Amygdala (tissue), 56 donors: Measurements from ENCODE around the gene GNL3.
"Not testable (repeated sequence)": the region's sequence is repeated elsewhere in the genome, so short reads cannot be mapped to it uniquely, and the experiment has no call there.

ENCODE experiments used
- DNase-seq, 56 donors: peaks; one replicate each; lab custom pipeline; 2025; lab: John Stamatoyannopoulos, UW

Gene GNL3

DNA sequence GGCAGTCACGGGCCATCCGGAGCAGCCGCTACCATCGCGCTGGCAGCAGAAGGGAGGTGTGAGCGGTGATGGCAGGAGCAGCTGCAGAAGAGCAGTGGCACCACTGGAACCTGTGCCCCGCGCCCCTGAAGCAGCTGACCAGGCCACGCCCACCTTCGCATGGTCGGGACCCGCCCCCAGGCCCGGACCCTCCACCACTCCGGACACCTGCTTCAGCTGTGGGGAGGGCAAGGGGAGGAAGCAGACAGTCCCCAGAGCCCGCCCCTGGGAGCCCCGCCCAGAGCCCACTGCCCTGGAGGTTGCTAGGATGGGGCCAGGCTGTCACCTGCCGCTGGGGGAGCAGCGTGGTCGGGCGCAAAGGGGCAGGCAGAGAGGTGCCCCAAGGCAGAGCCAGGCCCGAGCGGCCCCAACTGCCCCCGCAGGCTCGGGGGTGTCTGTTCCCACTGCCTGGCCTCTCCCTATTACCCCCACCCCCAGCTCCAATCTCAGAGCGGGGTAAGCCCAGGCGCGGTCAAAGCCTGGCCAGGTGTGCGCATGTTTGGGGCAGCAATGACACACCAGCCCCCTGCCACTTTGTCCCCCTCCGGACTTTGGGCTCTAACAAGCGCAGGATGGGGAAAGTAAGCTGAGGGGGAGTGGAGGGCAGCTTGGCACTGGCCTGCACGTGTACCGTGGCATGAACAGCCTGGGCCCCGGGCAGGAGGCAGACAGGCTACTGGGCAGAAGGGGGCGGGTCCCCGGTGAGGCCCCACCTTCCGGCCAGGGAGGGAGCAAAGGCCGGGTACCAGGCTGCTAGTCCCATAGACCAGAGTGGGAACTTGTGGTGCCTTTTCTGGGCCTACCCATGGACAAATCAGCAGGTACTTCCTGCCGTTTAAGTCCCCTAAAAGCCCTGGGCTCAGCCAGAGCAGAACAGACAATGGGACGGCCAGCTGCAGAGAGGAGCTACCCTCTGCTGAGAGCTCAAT lies 28.8 kb downstream of the GNL3 start:
- no peak for DNase-seq

DNA sequence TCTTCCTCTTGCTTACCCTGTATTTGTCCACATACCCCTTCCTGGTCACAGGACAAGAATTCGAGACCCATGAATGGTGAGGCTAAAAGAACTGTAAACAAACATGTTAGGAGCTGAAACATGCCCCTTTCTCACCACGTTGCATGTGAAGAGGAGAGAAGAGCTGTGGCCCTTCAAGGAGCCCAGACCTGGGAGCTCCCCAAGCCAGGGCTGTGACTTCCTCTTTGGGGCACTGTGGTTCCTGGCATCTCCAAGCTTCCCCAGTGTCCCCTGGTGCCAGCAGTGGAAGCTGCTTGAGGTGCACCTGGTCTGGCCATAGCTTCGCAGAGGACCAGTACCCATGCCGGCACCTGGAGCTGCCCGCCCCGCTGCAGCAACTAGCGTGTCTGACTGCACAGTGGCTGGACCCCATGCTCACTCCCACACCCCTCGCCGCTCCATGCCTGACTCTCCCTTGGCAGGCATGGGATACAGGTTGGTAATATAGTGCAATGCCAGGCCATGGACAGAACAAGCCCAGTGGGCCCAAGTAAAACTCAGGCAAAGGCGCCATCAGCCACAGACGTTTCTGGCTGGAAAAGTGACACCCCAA lies 30.0 kb downstream of the GNL3 start:
- DNase-seq = no peak

DNA sequence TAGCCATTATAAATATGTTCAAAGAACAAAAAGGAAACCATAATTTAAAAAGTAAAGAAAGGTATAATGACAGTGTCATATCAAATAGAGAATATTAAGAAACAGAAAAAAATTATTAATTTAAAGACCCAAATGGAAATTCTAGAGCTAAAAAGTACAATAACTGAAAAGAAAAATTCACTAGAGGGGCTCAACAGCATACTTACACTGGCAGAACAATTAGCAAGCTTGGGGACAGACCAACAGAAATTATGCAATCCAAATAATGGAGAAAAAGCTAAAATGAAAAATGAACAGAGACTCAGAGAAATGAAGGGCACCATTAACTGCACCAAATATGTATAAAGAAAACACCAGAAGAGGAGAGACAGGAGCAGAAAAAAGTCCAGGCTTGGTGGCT lies 33.8 kb downstream of the GNL3 start:
- no peak for DNase-seq

DNA sequence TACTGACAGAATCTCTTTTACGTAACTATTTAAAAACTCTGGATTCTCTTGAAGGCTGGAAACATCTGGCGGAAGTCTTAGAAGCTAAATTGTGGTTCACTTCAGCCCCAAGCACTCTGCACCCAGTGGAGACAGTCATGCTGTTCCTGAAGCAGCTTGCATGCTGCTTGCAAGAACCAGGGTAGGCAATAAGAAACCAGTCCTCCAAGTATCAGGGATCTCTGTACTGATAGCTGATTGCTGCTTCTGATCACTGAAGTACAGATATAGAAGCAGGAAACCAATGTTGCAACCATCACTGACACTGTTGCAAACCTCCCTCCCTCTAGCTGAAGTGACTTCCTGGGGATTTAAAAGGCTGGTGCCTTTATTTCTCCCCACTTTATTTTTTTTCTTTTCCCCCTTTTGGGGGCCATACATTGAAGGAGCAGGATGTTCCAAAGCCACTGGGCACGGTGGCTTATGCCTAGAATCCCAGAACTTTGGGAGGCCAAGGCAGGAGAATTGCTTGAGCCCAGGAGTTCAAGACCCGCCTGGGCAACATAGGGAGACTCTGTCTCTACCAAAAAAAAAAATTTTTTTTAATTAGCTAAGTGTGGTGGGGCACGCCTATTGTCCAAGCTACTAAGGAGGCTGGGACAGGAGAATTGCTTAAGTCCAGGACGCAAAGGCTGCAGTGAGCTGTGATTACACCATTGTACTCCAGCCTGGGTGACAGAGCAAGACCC lies 35.3 kb downstream of the GNL3 start:
- peak in 6 of 56 donors; percentile 8 to 28 (median 18) for DNase-seq

DNA sequence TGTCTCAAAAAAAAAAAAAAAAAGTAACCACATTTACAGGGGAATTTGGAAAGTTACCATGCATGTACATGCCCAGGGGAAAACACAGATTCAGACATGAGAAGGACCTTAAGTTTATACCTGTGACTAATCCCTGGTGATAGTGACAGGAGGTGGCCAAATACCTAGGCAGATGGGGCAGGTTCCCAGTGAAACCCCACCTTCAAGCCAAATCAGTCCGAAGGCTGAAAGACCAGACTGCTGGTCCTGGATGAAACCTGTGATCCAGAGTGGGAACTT lies 35.8 kb downstream of the GNL3 start:
- DNase-seq = no peak

DNA sequence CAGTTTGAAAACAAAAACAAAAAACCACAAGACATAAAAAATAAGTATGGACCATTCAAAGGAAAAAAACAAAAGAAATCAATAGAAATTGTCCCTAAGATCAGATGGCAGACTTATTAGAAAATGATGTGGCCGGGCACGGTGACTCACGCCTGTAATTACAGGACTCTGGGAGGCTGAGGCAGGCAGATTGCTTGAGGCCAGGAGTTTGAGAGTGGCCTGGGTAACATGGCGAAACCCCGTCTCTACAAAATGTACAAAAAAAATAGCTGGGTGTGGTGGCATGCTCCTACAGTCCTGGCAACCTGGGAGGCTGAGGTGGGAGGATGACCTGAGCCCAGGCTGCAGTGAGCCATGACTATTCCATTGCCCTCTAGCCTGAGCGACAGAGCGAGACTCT lies 36.7 kb downstream of the GNL3 start:
- DNase-seq = no peak

DNA sequence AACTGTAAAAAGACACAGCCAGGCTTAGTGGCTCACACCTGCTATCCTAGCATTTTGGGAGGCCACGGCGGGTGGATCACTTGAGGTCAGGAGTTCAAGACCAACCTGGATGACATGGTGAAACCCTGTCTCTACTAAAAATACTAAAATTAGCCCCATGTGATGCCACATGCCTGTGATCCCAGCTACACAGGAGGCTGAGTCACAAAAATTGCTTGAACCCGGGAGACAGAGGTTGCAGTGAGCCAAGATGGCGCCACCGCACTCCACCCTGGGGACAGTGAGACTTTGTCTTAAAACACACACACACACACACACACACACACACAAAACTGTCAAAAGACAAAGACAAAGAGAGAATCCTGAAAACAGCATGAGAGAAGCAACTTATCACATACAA lies 38.1 kb downstream of the GNL3 start:
- no peak for DNase-seq

DNA sequence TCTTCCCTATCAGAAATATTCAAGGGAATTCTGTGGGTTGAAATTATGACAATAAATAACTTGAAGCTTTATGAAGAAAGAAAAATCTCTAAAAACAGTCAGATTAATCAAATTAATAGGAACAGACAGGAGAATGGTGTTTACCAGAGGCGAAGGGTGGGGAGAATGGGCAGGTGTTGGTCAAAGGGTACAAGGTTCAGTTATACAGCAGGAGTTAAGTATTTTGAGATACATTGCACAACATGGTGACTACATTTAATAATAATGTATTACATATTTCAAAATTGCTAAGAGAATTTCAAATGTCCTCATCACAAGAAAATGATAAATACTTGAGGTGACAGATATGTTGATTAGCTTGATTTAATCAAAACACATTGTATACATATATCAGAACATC lies 38.7 kb downstream of the GNL3 start:
- DNase-seq = no peak

DNA sequence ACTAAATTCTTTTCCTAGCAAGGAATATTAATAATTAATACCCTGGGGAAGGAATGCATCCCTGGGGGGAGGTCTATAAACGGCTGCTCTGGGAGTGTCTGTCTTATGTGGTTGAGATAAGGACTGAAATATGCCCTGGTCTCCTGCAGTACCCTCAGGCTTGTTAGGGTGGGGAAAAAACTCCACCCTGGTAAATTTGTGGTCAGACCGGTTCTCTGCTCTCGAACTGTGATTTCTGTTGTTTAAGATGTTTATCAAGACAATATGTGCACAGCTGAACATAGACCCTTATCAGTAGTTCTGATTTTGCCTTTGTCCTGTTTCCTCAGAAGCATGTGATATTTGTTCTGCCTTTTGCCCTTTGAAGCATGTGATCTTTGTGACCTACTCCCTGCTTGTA lies 42.9 kb downstream of the GNL3 start:
- not testable (repeated sequence) for DNase-seq

DNA sequence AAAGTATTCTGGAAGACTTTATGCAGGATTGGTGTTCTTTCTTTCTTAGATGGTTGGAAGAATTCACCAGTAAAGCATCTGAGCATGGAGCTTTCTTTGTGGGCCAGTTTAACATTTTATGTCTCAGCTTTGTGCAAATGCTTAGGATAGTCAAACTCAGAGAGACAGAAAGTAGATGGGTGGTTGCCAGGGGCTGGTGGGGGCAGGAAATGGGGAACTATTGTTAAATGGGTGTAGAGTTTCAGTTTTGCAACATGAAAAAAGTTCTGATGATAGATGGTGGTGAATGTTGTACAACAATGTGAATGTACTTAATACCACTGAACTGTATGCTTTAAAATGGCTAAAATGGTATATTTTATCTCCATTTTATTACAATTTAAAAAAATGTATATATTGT lies 44.8 kb downstream of the GNL3 start:
- no peak for DNase-seq

DNA sequence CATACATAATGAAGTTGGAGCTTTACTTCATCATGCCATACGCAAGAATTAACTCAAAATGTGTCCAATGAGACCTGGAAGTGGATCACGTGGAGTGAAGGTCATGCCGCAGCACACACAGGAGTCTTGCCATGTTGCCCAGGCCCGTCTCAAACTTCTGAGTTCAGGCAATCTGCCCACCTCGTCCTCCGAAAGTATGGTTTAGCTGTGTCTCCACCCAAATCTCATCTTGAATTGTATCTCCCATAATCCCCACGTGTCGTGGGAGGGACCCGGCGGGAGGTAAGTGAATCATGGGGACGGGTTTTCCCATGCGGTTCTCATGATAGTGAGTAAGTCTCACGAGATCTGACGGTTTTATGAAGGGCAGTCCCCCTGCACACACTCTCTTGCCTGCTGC lies 45.8 kb downstream of the GNL3 start:
- DNase-seq = no peak

DNA sequence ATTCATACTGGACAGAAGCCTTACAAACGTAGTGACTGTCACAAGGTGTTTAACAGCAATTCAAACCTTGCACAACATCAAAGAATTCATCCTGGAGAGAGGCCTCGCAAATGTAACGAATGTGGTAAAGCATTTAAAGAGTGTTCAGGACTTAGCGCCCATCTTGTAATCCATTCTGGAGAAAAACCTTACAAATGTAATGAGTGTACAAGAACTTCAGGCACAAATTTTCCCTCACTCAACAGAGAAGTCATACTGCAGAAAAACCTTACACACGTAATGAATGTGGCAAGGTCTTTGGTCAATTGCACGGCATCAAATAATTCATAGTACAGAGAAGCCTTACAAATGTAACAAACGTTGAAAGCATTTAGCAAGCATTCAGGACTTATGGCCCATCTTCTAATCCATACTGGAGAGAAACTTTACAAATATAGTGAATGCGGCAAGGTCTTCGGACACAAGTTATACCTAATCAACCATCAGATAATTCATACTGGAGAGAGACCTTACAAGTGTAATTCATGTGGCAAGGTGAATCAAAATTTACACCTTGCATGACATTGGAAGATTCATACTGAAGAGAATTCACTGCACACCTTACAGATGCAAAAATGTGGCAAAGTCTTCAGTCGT lies 47.5 kb downstream of the GNL3 start:
- no peak for DNase-seq

DNA sequence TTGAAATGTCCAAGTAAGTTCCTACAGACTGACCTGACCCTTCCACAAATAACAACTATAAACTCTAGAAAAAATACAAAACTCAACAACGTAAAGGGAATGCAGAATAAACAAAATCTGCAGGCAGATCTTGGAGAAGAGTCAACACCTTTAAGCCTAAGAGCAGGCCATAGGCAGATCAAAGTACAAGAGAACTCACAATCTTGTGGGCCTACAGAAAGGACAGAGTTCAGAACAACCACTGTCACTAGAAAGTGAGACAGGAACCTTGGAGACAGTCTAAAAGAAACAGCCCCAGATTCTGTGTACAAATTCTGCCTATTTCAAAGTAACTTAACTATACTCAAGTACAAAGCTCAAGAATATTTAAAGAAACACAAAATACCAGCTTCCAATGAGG lies 53.9 kb downstream of the GNL3 start:
- DNase-seq = no peak

DNA sequence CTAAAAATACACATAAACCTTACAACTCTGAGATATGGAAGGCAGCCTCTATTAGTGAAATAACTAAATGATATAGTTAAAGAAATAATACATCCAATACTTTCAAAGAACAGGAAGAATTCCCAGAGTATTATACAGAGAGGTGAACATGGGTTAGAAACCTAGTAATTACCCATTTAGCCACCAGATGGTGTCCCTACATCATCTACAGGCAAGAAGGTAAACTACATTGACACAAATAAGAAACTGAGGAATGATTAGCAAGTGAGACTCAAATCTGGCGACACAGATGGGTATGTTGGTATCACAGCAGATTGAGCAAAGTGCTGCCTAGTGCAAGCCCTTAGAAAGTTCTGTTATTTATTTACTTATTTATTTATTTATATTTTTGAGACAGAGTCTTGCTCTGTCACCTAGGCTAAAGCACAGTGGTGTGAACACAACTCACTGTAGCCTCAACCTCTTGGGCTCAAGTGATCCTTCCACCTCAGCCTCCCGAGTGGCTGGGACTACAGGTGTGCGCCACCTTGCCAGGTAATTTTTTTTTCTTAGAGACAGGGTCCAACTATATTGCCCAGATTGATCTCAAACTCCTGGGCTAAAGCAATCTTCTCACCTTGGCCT lies 56.7 kb downstream of the GNL3 start:
- no peak for DNase-seq

DNA sequence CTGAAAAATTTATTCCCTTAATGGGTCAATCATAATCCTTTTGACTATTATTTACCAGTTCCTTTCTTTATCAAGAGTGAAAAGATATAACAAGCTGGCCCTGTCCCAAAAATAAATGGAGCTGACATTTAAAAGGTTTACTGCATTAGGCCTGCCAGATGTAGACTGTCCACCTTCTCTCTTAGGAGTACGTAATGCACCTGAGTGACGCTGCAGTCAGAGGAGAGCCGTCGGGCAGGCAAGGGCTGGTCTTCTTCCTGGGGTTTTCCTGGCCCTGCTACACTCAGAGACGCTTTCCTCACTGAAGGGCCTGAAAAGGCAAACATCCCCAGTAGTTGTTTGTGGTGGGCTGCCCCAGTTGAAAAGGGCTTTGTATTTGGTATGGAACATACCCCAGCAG lies 57.3 kb downstream of the GNL3 start:
- DNase-seq = no peak

DNA sequence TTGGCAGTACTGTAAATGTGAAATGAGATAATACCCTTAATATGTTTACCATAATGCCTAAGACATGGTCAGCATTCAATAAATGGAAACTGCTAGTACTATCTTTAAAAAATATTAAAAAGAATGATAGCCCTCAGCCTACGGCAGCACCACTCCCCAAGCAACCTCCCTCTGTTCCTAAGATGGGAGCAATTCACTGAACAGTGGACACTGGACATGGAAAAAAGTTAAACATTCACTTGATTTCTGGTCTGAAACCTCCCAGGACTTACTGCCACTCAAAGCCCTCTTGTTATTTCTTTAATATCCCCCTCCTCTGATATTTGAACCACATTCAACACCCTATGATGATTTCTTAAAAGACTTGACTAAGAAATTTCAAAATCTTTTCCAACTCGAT lies 57.9 kb downstream of the GNL3 start:
- no peak for DNase-seq
